Endodermal cell (in vitro differentiated cells): ENCODE results near the gene S100A1. TPM values are rescaled to one million over a fixed set of nuclear protein-coding genes. Genes with fewer than 3 reads are reported as not detected.

Source experiments
- DNase-seq: peaks from one replicate; pipeline ENCODE4 v3.0.0-alpha.2; 2017
- H3K27ac ChIP-seq: 2 replicates; pipeline ENCODE4 v1.5.1; 2013; ENCODE audit warnings: mild to moderate bottlenecking, low read depth, low read length, moderate library complexity
- H3K27me3 ChIP-seq: 2 replicates; pipeline ENCODE4 v1.6.1; 2013; ENCODE audit warnings: mild to moderate bottlenecking, low read length, moderate library complexity; ENCODE audit not compliant: insufficient read depth, control insufficient read depth, poor library complexity, severe bottlenecking
- H3K36me3 ChIP-seq: 2 replicates; pipeline ENCODE4 v1.7.0; 2013; ENCODE audit warnings: mild to moderate bottlenecking, low read length, moderate library complexity; ENCODE audit not compliant: control insufficient read depth, insufficient read depth
- H3K4me1 ChIP-seq: one replicate; pipeline ENCODE4 v1.7.0; 2013; ENCODE audit warnings: low read length; ENCODE audit not compliant: control insufficient read depth, insufficient read depth
- H3K4me3 ChIP-seq: 2 replicates; pipeline ENCODE4 v1.5.1; 2013; ENCODE audit warnings: mild to moderate bottlenecking, low read length, moderate library complexity
- H3K9ac ChIP-seq: 2 replicates; pipeline ENCODE4 v1.6.1; 2013; ENCODE audit warnings: mild to moderate bottlenecking, low read length, moderate library complexity; ENCODE audit not compliant: poor library complexity, severe bottlenecking; ENCODE audit errors: extremely low read depth
- H3K9me3 ChIP-seq: 2 replicates; pipeline ENCODE4 v1.6.1; 2013; ENCODE audit warnings: mild to moderate bottlenecking, low read length, moderate library complexity; ENCODE audit not compliant: control insufficient read depth
- H3K27ac Mint-ChIP-seq: 2 replicates; pipeline ENCODE4 v1.8.0; 2020; ENCODE audit warnings: mixed read lengths
- H3K27me3 Mint-ChIP-seq: 2 replicates; pipeline ENCODE4 v1.8.0; 2021; ENCODE audit warnings: mild to moderate bottlenecking, mixed read lengths; ENCODE audit not compliant: insufficient read depth
- H3K36me3 Mint-ChIP-seq: 2 replicates; pipeline ENCODE4 v1.8.0; 2020; ENCODE audit warnings: low read depth, mixed read lengths
- H3K4me1 Mint-ChIP-seq: 2 replicates; pipeline ENCODE4 v1.8.0; 2020; ENCODE audit warnings: mixed read lengths
- H3K4me3 Mint-ChIP-seq: 2 replicates; pipeline ENCODE4 v1.8.0; 2020; ENCODE audit warnings: mild to moderate bottlenecking, moderate library complexity, mixed read lengths
- H3K9me3 Mint-ChIP-seq: 2 replicates; pipeline ENCODE4 v1.8.0; 2020; ENCODE audit warnings: mild to moderate bottlenecking, mixed read lengths
- CTCF ChIP-seq: fragments of 200-600 bp; sonication (generic); conservative IDR thresholded peaks from 2 replicates; pipeline ENCODE4 v1.5.0; 2021; ENCODE audit warnings: antibody characterized with exemption, mild to moderate bottlenecking
- whole genome bisulfite sequencing, 2 experiments: methylation state at CpG; one replicate each; pipeline versions ENCODE4 v1.1.5 to v1.1.7; 2013; ENCODE audit warnings: missing lambda C conversion rate in 2 of 2, mixed read lengths in 1 of 2; ENCODE audit not compliant: insufficient coverage in 1 of 2, insufficient read length in 1 of 2; 5-methylcytosine and 5-hydroxymethylcytosine counted together
- total RNA-seq, 2 donors: library from RNA; stranded (reverse); fragmentation: NEBNext Ultra II Directional in 1 of 2; extraction: Animal tissue kit (Norgen Biotek cat#: 25700) in 1 of 2; gene quantifications; 2 replicates in 1 of 2; 3 replicates in 1 of 2; pipeline ENCODE4 v1.2.1, GENCODE V29; 2021

S100A1 gene
- total RNA-seq, 2 donors from 2014 or later: 1.8 to 5.0 TPM

GRCh38 chr1:153629343-153629665 is 1.1 kb downstream of the S100A1 start:
- H3K4me3 ChIP-seq: no peak overlapping the region
- no peaks in the 10 kb centered on the region for H3K4me1 ChIP-seq
- WGBS, 2 experiments: 90 to 93% methylated on average over 3 to 5 of the region's 5 CpGs
- no peak overlapping the region for H3K27ac ChIP-seq
- no peaks in the 10 kb centered on the region for H3K9me3 ChIP-seq
- Mint-ChIP-seq H3K27ac (no peak overlapping the region), H3K9me3 (peaks cover 4% of the 10 kb centered on the region), H3K27me3 (no peaks in the 10 kb centered on the region), H3K36me3 (peaks cover 21% of the 10 kb centered on the region), H3K4me1 (peaks cover 30% of the 10 kb centered on the region), H3K4me3 (no peak overlapping the region)
- no peak for DNase-seq
- no peaks in the 10 kb centered on the region for H3K27me3 ChIP-seq
- H3K9ac ChIP-seq: no peak overlapping the region
- peaks cover 16% of the 10 kb centered on the region for H3K36me3 ChIP-seq
- TF ChIP-seq CTCF: no peak

DNA sequence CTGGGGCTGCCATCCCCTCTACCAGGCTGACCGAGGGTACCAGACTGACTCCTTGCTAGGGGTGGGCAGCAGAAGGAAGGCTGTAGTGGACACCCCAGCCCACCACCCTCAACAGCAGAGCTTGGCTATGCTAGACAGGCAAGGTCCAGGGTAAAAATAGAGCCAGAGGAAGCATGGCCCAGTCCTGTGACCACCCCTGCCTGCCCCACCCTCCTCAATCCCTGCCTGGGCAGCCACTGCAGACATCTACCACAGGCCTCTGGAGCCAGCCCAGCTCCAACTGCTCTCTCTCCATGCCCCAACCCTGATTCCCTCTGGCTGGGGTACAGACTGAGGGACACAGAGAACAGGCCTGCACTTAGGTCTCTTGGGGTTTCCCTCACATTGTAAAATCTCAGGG is 1.7 kb downstream of the S100A1 start:
- H3K27me3 ChIP-seq: no peaks in the 10 kb centered on the region
- H3K27ac ChIP-seq: no peak overlapping the region
- no peaks in the 10 kb centered on the region for H3K4me1 ChIP-seq
- Mint-ChIP-seq H3K4me3 (no peak overlapping the region), H3K9me3 (peaks cover 4% of the 10 kb centered on the region), H3K27me3 (no peaks in the 10 kb centered on the region), H3K27ac (no peak overlapping the region), H3K36me3 (peaks cover 19% of the 10 kb centered on the region), H3K4me1 (peaks cover 28% of the 10 kb centered on the region)
- DNase-seq: no peak
- 88% methylated on average over 1 of the region's 1 CpG; no CpG with 5 or more reads in 1 of the 2 experiments for WGBS, 2 experiments
- no peak overlapping the region for H3K9ac ChIP-seq
- no peak overlapping the region for H3K4me3 ChIP-seq
- no peak for TF ChIP-seq CTCF
- H3K9me3 ChIP-seq: no peaks in the 10 kb centered on the region
- peaks cover 12% of the 10 kb centered on the region for H3K36me3 ChIP-seq

GRCh38 chr1:153630384-153630783 is 2.1 kb downstream of the S100A1 start:
- peaks cover 4% of the 10 kb centered on the region for H3K9me3 Mint-ChIP-seq
- H3K27me3 Mint-ChIP-seq: no peaks in the 10 kb centered on the region
- 92 to 100% methylated on average over 5 to 7 of the region's 7 CpGs for WGBS, 2 experiments
- no peak overlapping the region for H3K27ac Mint-ChIP-seq
- no peak overlapping the region for H3K9ac ChIP-seq
- H3K9me3 ChIP-seq: no peaks in the 10 kb centered on the region
- H3K36me3 Mint-ChIP-seq: peaks cover 17% of the 10 kb centered on the region
- H3K36me3 ChIP-seq: peaks cover 9% of the 10 kb centered on the region
- H3K27me3 ChIP-seq: no peaks in the 10 kb centered on the region
- no peak for DNase-seq
- no peak overlapping the region for H3K4me3 ChIP-seq
- H3K27ac ChIP-seq: no peak overlapping the region
- H3K4me1 ChIP-seq: no peaks in the 10 kb centered on the region
- TF ChIP-seq CTCF: no peak
- no peak overlapping the region for H3K4me3 Mint-ChIP-seq
- peaks cover 29% of the 10 kb centered on the region for H3K4me1 Mint-ChIP-seq
